PFSK-1 (cell line): ENCODE results near the gene OR51T1. TPM values are rescaled to one million over a fixed set of nuclear protein-coding genes. Genes with fewer than 3 reads are reported as not detected.

Source experiments
- FOXP2 ChIP-seq: optimal IDR thresholded peaks from 2 replicates; pipeline ENCODE3; 2011; ENCODE audit warnings: borderline replicate concordance, control low read depth, inconsistent platforms; ENCODE audit not compliant: insufficient read depth; ENCODE audit errors: extremely low read length, extremely low read depth
- POLR2AphosphoS5 ChIP-seq: IDR thresholded peaks from 2 replicates; pipeline ENCODE4 v1.6.1; 2012; ENCODE audit warnings: low read depth, mild to moderate bottlenecking, control low read depth, low read length, moderate library complexity
- REST ChIP-seq, 2 experiments: IDR thresholded peaks; 2 replicates each; pipeline versions ENCODE4 v1.6.1 to v1.8.0; 2011 to 2012; ENCODE audit warnings: low read depth in 2 of 2, low read length in 2 of 2, control low read depth in 1 of 2, inconsistent platforms in 1 of 2, mild to moderate bottlenecking in 1 of 2, moderate library complexity in 1 of 2; ENCODE audit not compliant: insufficient read depth in 1 of 2
- SIN3A ChIP-seq: IDR thresholded peaks from 2 replicates; pipeline ENCODE4 v1.6.1; 2012; ENCODE audit warnings: mild to moderate bottlenecking, low read length, moderate library complexity, borderline replicate concordance; ENCODE audit not compliant: insufficient read depth
- TAF1 ChIP-seq: IDR thresholded peaks from 2 replicates; pipeline ENCODE4 v1.6.1; 2012; ENCODE audit warnings: low read length, control low read depth, borderline replicate concordance; ENCODE audit not compliant: insufficient read depth
- polyA plus RNA-seq: library from polyadenylated mRNA; unstranded; fragments of >200 nt; gene quantifications from one replicate; pipeline ENCODE4 v1.2.1, GENCODE V29; 2012; ENCODE audit warnings: low read depth, missing spikeins; ENCODE audit not compliant: insufficient read length

OR51T1 gene, protein sequence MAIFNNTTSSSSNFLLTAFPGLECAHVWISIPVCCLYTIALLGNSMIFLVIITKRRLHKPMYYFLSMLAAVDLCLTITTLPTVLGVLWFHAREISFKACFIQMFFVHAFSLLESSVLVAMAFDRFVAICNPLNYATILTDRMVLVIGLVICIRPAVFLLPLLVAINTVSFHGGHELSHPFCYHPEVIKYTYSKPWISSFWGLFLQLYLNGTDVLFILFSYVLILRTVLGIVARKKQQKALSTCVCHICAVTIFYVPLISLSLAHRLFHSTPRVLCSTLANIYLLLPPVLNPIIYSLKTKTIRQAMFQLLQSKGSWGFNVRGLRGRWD
- polyA plus RNA-seq, result not detected

DNA sequence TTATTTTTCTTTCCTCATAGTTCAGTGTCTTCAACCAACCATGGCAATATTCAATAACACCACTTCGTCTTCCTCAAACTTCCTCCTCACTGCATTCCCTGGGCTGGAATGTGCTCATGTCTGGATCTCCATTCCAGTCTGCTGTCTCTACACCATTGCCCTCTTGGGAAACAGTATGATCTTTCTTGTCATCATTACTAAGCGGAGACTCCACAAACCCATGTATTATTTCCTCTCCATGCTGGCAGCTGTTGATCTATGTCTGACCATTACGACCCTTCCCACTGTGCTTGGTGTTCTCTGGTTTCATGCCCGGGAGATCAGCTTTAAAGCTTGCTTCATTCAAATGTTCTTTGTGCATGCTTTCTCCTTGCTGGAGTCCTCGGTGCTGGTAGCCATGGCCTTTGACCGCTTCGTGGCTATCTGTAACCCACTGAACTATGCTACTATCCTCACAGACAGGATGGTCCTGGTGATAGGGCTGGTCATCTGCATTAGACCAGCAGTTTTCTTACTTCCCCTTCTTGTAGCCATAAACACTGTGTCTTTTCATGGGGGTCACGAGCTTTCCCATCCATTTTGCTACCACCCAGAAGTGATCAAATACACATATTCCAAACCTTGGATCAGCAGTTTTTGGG, at the start of gene OR51T1:
TSS of gene OR51T1 (plus strand) at position 41 of the 641 bp plus-strand sequence. CDS start at position 41, 0 bp downstream.
- TF ChIP-seq SIN3A, result no peak
- no peak for TF ChIP-seq FOXP2
- no peak for TF ChIP-seq TAF1
- TF ChIP-seq REST (IDR thresholded peaks at IDR 0.05; ENCODE audit: insufficient read depth in 1 of 2, low read depth in 2 of 2, low read length in 2 of 2), result no peak
- TF ChIP-seq POLR2AphosphoS5, result no peak

DNA sequence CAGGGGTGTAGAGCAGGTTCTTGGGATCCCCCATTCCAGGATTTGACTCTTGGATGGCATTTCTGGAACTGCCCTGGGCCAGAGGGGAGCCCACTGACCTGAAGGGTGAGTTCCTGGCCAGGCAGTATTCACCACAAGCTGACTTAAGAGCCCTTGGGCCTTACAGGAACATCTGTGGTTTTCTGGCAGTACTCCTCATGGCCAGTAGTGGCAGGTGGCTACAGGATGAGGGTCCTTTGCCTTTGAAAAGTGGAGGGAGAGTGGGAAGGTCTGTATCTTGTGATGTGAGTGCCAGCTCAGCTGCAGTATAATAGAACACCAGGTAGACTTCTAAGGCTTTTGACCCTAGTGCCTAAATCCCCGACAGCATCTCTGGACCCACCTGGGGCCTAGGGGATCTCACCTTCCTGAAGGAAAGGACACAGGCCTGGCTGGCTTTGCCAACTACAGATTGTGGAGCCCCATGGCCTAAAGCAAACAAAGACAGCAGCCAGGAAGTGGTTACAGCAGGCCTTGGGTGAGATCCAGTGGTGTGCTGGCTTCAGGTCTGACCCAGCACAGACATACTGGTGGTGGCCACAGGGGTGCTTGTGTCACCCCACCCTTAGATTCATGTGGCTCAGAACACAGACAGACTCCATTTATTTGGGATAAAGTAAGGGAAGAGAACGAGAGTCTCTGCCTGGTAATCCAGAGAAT, 41.7 kb upstream of the OR51T1 start:
- TF ChIP-seq POLR2AphosphoS5 (no peak), SIN3A (no peak), TAF1 (no peak), REST (IDR thresholded peaks at IDR 0.05; ENCODE audit: insufficient read depth in 1 of 2, low read depth in 2 of 2, low read length in 2 of 2) (no peak), FOXP2 (no peak)

- TF ChIP-seq FOXP2 (no peak), POLR2AphosphoS5 (no peak), REST (IDR thresholded peaks at IDR 0.05; ENCODE audit: insufficient read depth in 1 of 2, low read depth in 2 of 2, low read length in 2 of 2) (no peak), TAF1 (no peak), SIN3A (no peak)
Measured at GRCh38 chr11:4848908-4849532, 32.7 kb upstream of the OR51T1 start, which contains the start of gene OR51S1. TSS of gene OR51S1 (minus strand) at chr11:4849208. CDS start at chr11:4849208, 0 bp downstream.

DNA sequence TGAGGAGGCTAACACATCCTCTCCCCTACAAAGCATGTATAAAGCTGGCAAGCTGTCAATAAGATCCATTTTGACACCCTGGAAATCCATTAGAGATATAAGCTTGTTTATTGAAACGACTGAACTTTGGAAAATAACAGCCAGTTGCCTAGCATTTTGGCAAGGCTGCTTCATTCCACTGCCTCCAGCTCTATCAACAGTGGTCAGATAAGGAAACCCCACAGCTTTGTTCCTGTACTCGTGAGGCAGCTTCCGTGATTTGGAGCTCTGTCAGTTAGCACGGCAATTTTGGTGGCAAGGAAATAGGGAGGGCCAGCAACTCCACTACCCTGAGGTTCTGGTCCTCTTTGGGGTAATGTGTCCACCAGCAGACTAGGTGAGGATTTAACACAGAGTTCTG, 30.7 kb upstream of the OR51T1 start:
- no peak for TF ChIP-seq TAF1
- TF ChIP-seq POLR2AphosphoS5, result no peak
- TF ChIP-seq REST (IDR thresholded peaks at IDR 0.05; ENCODE audit: insufficient read depth in 1 of 2, low read depth in 2 of 2, low read length in 2 of 2), result no peak
- no peak for TF ChIP-seq FOXP2
- TF ChIP-seq SIN3A, result no peak
